Mucosa of rectum (tissue), 2 donors: ENCODE measurements around the gene DCBLD1.
A peak's percentile ranks its signal among the peaks of the same experiment; 100 is the strongest.

Experiments used
- H3K27ac ChIP-seq, 2 donors: one replicate each; pipeline ENCODE4 v1.7.0; 2013; ENCODE audit warnings: inconsistent platforms in 2 of 2, low read depth in 2 of 2, low read length in 2 of 2
- H3K27me3 ChIP-seq, 2 donors: one replicate each; pipeline ENCODE4 v1.7.0; 2013; ENCODE audit warnings: low read length in 2 of 2; ENCODE audit not compliant: control insufficient read depth in 2 of 2, insufficient read depth in 2 of 2
- H3K36me3 ChIP-seq, 2 donors: one replicate each; pipeline ENCODE4 v1.7.0; 2013; ENCODE audit warnings: low read length in 2 of 2; ENCODE audit not compliant: control insufficient read depth in 2 of 2, insufficient read depth in 2 of 2
- H3K4me1 ChIP-seq, 2 donors: one replicate each; pipeline ENCODE4 v1.7.0; 2013; ENCODE audit warnings: low read length in 2 of 2, mild to moderate bottlenecking in 1 of 2; ENCODE audit not compliant: control insufficient read depth in 2 of 2, insufficient read depth in 2 of 2
- H3K4me3 ChIP-seq, 2 donors: one replicate each; pipeline ENCODE4 v1.7.0; 2013; ENCODE audit warnings: low read length in 2 of 2
- H3K9ac ChIP-seq, 2 donors: one replicate each; pipeline ENCODE4 v1.7.0; 2013; ENCODE audit warnings: low read length in 2 of 2, low read depth in 1 of 2, mild to moderate bottlenecking in 1 of 2
- H3K9me3 ChIP-seq, 2 donors: one replicate each; pipeline ENCODE4 v1.7.0; 2013; ENCODE audit warnings: low read length in 2 of 2; ENCODE audit not compliant: control insufficient read depth in 2 of 2
- donor health status: healthy.
- donor health status: Normal muscosa, but diverticular disease.

DCBLD1 gene

DNA sequence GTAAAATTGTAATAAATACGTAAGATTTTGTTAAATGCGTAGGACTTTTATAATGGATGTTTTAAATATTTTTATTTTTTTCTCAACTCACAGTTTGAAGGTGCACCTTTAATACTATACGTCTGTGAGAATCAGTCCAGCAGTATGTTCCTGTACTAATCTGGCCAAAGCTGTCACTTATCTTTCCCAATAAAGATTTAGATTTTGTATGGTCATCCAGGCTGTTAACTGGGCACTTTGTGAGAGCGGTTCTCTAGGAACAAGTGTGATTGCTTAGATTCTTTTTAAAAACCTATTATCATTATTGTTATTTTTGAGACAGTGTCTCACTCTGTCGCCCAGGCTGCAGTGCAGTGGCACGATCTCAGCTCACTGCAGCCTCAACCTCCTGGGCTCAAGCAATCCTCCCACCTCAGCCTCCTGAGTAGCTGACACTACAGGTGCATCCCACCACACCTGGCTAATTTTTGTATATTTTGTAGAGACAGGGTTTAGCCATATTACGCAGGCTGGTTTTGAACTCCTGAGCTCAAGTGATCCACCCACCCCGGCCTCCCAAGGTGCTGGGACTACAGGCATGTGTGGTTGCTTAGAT lies 1.7 kb downstream of the DCBLD1 start:
- peaks cover 2 to 3% of the 10 kb centered on the region in 2 donors for H3K36me3 ChIP-seq
- peak overlapping the region; percentile 86 to 89 for H3K9ac ChIP-seq
- no peak overlapping the region for H3K27ac ChIP-seq
- H3K9me3 ChIP-seq, result no peaks in the 10 kb centered on the region
- no peaks in the 10 kb centered on the region for H3K27me3 ChIP-seq
- H3K4me1 ChIP-seq, result peaks cover 14 to 15% of the 10 kb centered on the region in 2 donors
- peak overlapping the region; percentile 77 to 89 for H3K4me3 ChIP-seq

DNA sequence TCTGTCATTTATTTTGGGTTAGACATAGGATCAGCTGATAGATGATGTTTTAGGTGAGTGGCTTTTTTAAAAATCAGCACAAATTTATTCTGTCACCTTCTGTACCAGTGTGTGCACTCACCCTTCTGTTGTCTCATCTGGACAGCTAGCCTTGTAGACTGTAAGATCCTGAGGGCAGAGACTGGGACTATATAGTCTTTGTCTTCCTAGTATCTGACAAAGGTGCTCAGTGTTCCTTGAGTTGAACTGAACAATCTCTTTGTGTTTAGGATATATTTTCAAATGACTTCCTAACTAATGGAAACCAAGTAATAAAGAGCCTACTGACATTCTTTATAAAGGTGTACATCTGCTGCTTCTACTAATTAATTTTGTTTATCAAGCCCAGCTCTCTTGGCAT lies 3.0 kb downstream of the DCBLD1 start:
- H3K9me3 ChIP-seq, result no peaks in the 10 kb centered on the region
- no peak overlapping the region for H3K4me3 ChIP-seq
- H3K27ac ChIP-seq, result no peak overlapping the region
- H3K9ac ChIP-seq, result no peak overlapping the region
- peaks cover 14 to 15% of the 10 kb centered on the region in 2 donors for H3K4me1 ChIP-seq
- peaks cover 2 to 3% of the 10 kb centered on the region in 2 donors for H3K36me3 ChIP-seq
- no peaks in the 10 kb centered on the region for H3K27me3 ChIP-seq

DNA sequence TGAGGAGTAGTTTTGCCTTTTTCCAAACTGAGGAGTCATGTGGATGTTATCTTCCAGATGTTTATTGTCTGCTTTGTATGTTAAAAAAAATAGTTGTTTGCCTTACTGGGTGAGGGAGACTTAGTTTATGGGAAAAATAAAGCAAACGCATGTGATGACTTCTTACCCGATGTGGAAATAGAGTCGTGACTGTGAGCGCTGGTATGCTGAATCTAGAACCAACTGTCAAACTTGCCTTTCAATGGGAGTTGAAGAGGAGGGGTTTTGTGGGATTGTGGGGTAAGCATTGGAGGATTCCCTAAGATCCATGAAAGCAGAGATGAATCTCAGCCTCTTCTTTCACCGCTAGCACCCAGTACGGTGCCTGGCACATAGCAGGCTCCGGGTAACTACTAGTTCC lies 5.3 kb downstream of the DCBLD1 start:
- peak overlapping the region in 1 of 2 donors; percentile 26 for H3K27ac ChIP-seq
- H3K9me3 ChIP-seq, result no peaks in the 10 kb centered on the region
- peaks cover 5 to 10% of the 10 kb centered on the region in 2 donors for H3K4me1 ChIP-seq
- H3K4me3 ChIP-seq, result no peak overlapping the region
- no peak overlapping the region for H3K9ac ChIP-seq
- H3K36me3 ChIP-seq, result peaks cover 2 to 3% of the 10 kb centered on the region in 2 donors
- H3K27me3 ChIP-seq, result no peaks in the 10 kb centered on the region

DNA sequence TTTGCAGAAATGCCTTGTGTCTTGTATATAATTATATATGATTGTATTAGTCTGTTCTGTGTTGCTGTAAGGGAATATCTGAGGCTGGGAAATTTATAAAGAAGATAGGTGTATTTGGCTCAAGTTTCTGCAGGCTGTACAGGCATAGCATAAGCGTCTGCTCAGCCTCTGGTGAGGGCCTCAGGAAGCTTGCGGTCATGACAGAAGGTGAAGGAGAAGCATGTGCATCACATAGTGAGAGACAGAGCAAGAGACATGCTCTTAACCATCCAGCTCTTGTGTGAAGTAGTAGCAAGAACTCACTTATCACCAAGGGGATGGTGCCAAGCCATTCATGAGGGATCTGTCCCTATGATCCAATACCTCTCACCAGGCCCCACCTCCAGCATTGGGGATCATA lies 6.5 kb downstream of the DCBLD1 start:
- H3K27me3 ChIP-seq, result no peaks in the 10 kb centered on the region
- no peak overlapping the region for H3K4me3 ChIP-seq
- H3K9ac ChIP-seq, result no peak overlapping the region
- peaks cover 5 to 10% of the 10 kb centered on the region in 2 donors for H3K4me1 ChIP-seq
- no peaks in the 10 kb centered on the region for H3K9me3 ChIP-seq
- peaks cover 2 to 3% of the 10 kb centered on the region in 2 donors for H3K36me3 ChIP-seq
- H3K27ac ChIP-seq, result no peak overlapping the region

DNA sequence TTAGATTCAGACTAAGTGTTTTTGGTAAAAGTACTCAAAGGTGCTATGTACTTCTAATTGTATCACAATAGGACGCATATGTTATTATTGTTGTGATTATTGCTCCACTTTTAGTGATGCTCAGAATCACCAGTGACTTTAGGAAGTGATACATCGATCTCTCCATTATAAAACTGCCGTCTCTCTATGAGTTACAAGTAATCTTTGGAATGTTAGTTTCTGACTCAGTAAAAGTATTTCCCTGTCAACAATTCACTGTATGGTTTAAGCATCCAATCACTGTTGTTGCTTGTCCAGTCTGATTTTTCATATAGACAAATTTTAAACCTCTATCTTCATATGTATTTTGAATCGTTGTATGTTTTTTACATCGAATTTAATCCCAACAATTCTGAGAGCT lies 9.4 kb downstream of the DCBLD1 start:
- peaks cover 0 to 2% of the 10 kb centered on the region in 2 donors for H3K36me3 ChIP-seq
- H3K27ac ChIP-seq, result no peak overlapping the region
- no peak overlapping the region for H3K4me3 ChIP-seq
- H3K9me3 ChIP-seq, result no peaks in the 10 kb centered on the region
- H3K9ac ChIP-seq, result no peak overlapping the region
- no peaks in the 10 kb centered on the region for H3K27me3 ChIP-seq
- peaks cover 0 to 11% of the 10 kb centered on the region in 2 donors for H3K4me1 ChIP-seq

DNA sequence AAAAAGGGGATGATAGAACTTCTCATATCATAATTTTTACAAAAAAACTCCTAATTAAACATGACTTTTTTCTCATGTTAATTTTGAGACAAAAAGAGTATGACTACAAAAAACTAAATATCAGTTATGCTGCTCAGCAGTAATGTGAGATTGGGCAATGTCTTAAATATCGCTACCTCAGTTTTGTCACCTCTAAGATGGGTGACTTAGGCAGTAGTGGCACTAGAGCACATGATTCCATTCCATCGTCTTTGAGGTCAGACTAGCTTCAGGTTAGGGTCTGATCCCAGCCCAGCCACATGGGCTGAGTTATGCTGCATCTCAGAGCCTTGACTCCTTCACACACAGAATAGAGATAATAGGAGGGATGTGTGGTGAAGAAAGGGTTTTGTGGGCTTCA lies 11.0 kb downstream of the DCBLD1 start:
- H3K27ac ChIP-seq, result no peak overlapping the region
- H3K4me1 ChIP-seq, result peaks cover 3 to 18% of the 10 kb centered on the region in 2 donors
- H3K27me3 ChIP-seq, result no peaks in the 10 kb centered on the region
- no peaks in the 10 kb centered on the region for H3K9me3 ChIP-seq
- H3K36me3 ChIP-seq, result peaks cover 0 to 2% of the 10 kb centered on the region in 2 donors
- no peak overlapping the region for H3K9ac ChIP-seq
- H3K4me3 ChIP-seq, result no peak overlapping the region

DNA sequence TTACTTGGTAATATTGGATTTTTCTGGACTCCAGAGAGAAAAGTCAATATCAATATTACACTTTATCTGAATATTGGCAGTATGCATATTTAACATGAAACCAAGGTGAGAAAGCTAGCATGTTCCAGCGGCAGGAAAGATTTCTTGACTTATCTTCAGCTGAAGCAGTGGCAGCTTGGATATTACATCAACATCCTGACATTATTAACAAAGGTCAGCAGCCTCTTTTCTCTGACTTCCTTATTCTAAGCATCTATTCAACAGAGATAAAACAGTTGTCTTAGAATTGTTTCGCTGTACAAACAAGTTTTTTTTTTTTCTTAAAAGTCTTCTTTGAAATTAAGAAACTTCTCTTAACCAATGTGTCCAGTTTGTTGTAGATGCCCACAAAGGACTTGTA lies 11.8 kb downstream of the DCBLD1 start:
- no peak overlapping the region for H3K9ac ChIP-seq
- H3K9me3 ChIP-seq, result no peaks in the 10 kb centered on the region
- H3K4me1 ChIP-seq, result peaks cover 3 to 18% of the 10 kb centered on the region in 2 donors
- H3K27me3 ChIP-seq, result no peaks in the 10 kb centered on the region
- no peaks in the 10 kb centered on the region for H3K36me3 ChIP-seq
- no peak overlapping the region for H3K4me3 ChIP-seq
- H3K27ac ChIP-seq, result peak overlapping the region in 1 of 2 donors; percentile 13

DNA sequence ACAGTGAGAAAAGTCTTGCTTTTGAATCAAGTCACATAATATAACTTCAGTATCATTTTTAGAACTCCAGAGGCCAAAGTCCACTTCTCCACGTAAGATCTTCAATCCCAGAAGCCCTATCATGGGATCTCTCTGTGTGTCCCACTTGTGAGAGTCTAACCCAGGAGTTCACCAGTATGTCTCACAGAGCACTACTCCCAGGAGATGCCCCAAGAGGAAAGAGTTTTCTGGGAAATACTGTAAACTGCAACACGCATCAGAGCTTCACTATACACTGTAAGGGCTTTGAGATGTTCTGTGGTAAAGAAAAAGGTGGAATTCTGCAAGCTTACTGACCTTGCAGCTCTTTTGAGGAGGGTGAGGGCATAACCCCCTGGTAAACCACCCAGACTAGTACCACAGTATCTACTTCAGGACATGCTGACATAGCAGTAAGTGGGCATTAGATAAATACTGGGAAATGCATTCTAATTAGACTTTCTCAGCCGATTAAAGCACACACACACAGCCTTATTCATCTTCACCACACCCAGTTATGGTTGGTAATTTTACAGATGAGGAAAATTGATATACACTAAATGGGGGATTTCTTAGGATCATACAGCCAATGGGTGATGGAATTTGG lies 12.3 kb downstream of the DCBLD1 start:
- peak overlapping the region in 1 of 2 donors; percentile 13 for H3K27ac ChIP-seq
- no peak overlapping the region for H3K9ac ChIP-seq
- no peaks in the 10 kb centered on the region for H3K9me3 ChIP-seq
- H3K36me3 ChIP-seq, result no peaks in the 10 kb centered on the region
- no peak overlapping the region for H3K4me3 ChIP-seq
- H3K4me1 ChIP-seq, result peaks cover 3 to 18% of the 10 kb centered on the region in 2 donors
- H3K27me3 ChIP-seq, result no peaks in the 10 kb centered on the region

DNA sequence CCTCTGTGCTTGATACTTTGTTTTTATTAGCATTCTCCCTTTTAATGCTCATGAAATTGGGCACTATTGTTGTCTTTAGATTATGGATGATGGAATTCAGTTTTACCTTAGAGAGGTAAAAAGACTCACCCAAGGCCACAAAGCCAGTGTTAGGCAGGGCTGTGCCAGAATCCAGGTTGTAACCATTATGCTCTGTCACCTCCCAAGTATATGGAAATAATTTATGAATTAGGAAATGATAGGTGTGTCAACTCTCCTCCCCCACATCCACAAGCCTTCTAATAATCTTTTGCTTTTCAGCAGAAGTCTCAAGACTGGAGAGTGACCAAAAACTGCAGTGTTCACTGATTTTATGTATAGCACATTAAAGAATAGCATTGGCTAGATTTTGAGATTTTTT lies 13.0 kb downstream of the DCBLD1 start:
- Histone ChIP-seq H3K4me1 (peaks cover 3 to 18% of the 10 kb centered on the region in 2 donors), H3K4me3 (no peak overlapping the region), H3K9me3 (no peaks in the 10 kb centered on the region), H3K27me3 (no peaks in the 10 kb centered on the region), H3K27ac (no peak overlapping the region), H3K9ac (no peak overlapping the region), H3K36me3 (no peaks in the 10 kb centered on the region)

DNA sequence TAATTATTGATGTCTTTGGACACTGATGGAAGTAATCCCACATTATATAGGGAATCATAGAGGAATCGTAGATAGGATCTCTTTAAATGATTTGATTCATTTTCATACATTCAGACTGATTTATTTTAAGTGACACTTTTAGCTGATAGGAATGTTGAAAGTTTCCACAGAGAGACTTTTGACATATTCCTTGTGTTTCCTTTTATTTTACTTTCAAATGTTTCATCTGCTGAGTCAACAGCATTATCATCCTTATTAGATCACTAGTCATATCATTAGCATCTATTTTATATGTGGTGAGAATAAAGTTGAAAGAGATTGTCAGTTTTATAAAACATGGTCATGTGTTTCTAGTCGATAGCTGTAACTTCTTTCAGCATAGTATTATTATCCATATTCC lies 13.4 kb downstream of the DCBLD1 start:
- peaks cover 3 to 18% of the 10 kb centered on the region in 2 donors for H3K4me1 ChIP-seq
- no peaks in the 10 kb centered on the region for H3K36me3 ChIP-seq
- no peak overlapping the region for H3K27ac ChIP-seq
- H3K9me3 ChIP-seq, result no peaks in the 10 kb centered on the region
- H3K4me3 ChIP-seq, result no peak overlapping the region
- no peak overlapping the region for H3K9ac ChIP-seq
- no peaks in the 10 kb centered on the region for H3K27me3 ChIP-seq
